Right lobe of liver (tissue), 6 donors: ENCODE results near the gene HOXD9. TPM values are rescaled to one million over a fixed set of nuclear protein-coding genes. Genes with fewer than 3 reads are reported as not detected.

ENCODE experiments used
- ATAC-seq, 4 donors: fragments of 200-7000 bp; cut with Tn5 transposase; one replicate each; pipeline ENCODE4 v1.9.1; 2020; ENCODE audit warnings: mild to moderate bottlenecking in 4 of 4, moderate library complexity in 4 of 4
- DNase-seq, 3 donors: peaks; one replicate each; pipeline ENCODE4 v3.0.0-alpha.2; 2020
- H3K27ac ChIP-seq, 3 donors: fragments of 200-600 bp; one replicate each; pipeline ENCODE4 v1.8.0; 2022
- H3K27me3 ChIP-seq, 2 donors: fragments of 200-600 bp; one replicate each; pipeline ENCODE4 v1.8.0; 2022
- H3K36me3 ChIP-seq, 4 donors: fragments of 200-600 bp; sonication (generic) in 1 of 4; one replicate each; pipeline versions ENCODE4 v1.5.1 to v1.8.0; 2017 to 2022; ENCODE audit warnings: control low read depth in 1 of 4
- H3K4me1 ChIP-seq, 4 donors: fragments of 200-600 bp; sonication (generic) in 1 of 4; one replicate each; pipeline versions ENCODE4 v1.5.1 to v1.8.0; 2017 to 2022; ENCODE audit warnings: control low read depth in 1 of 4
- H3K4me3 ChIP-seq, 3 donors: fragments of 200-600 bp; one replicate each; pipeline ENCODE4 v1.8.0; 2022
- H3K9me3 ChIP-seq, 4 donors: fragments of 200-600 bp; sonication (generic) in 1 of 4; one replicate each; pipeline versions ENCODE4 v1.5.1 to v1.8.0; 2017 to 2022; ENCODE audit warnings: control low read depth in 1 of 4
- CTCF ChIP-seq, 4 donors: fragments of 200-600 bp in 3 of 4; fragments of 450-650 bp in 1 of 4; IDR thresholded peaks; one replicate each; pipeline versions ENCODE4 v1.5.1 to v1.8.0; 2016 to 2022; ENCODE audit warnings: antibody characterized with exemption in 4 of 4, mild to moderate bottlenecking in 2 of 4
- POLR2A ChIP-seq: fragments of 450-650 bp; IDR thresholded peaks from one replicate; pipeline ENCODE4 v1.6.1; 2017; ENCODE audit warnings: antibody characterized with exemption, mild to moderate bottlenecking
- WGBS: methylation state at CpG from one replicate; pipeline ENCODE4 v1.1.6; 2018; ENCODE audit warnings: low coverage, low lambda C conversion rate; ENCODE audit not compliant: insufficient coverage; ENCODE audit errors: missing lambda C conversion rate; 5-methylcytosine and 5-hydroxymethylcytosine counted together
- intact Hi-C, 2 donors: fragments of 100-400 bp; cut with DNase I; formaldehyde crosslinking; loops; one replicate each; pipeline versions ENCODE4 v1.11.2 to v1.14.1; 2022
- total RNA-seq, 6 experiments: library from RNA; depleted of rRNA in 2 of 6; stranded (reverse); fragments of >200 nt in 2 of 6; fragmentation: NEBNext Ultra II Directional in 3 of 6; extraction: Animal tissue kit (Norgen Biotek cat#: 25700) in 3 of 6; gene quantifications; one replicate each; pipeline versions ENCODE4 v1.1.0 to v1.2.4, GENCODE V29; 2016 to 2023
- donor health status: DM: no; HTN: yes; CAD: no.
- donor health status: DM: no; HTN: no; CAD: no.
- donor health status: DM: no; HTN: no; CAD: no.
- donor health status: DM: no; HTN: yes; CAD: no.
- donor health status: DM: no; HTN: yes; CAD: no.

Gene HOXD9
- total RNA-seq, 6 experiments from 2014 or later, result 0.25 TPM; not detected in 5

DNA sequence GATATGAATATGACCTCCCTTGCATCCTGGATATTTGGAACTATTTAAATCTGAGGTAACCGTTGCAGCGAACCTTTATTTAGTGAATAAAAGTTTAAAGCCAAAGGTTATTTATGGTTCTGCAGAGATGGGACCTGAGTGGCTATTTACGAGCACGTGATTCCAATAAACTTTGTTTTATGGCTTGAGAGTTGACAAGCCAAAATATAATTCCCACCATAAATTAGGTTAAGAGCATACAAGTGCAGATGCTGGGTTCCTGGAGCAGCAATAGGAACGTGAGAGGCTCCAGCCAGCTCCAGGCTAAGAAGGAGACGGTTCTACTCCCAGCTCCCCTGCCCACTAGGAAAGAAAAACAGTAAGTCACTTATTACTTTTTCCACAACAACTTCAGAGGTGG is 23.6 kb downstream of the HOXD9 start:
- Histone ChIP-seq H3K27me3 (peaks cover 0 to 44% of the 10 kb centered on the region in 2 donors), H3K4me3 (no peak overlapping the region), H3K27ac (no peak overlapping the region), H3K9me3 (no peaks in the 10 kb centered on the region), H3K36me3 (no peaks in the 10 kb centered on the region), H3K4me1 (no peaks in the 10 kb centered on the region)
- DNase-seq, result no peak
- TF ChIP-seq POLR2A, result no peak
- no peak for TF ChIP-seq CTCF (IDR thresholded peaks at IDR 0.05)
- ATAC-seq, result no peak
- 24% methylated on average over 6 of the region's 6 CpGs for WGBS
- intact Hi-C loops, result loop anchor here (10.0 kb wide), 3 partner anchors 309 to 489 kb away; no protein-coding TSS in a partner anchor

DNA sequence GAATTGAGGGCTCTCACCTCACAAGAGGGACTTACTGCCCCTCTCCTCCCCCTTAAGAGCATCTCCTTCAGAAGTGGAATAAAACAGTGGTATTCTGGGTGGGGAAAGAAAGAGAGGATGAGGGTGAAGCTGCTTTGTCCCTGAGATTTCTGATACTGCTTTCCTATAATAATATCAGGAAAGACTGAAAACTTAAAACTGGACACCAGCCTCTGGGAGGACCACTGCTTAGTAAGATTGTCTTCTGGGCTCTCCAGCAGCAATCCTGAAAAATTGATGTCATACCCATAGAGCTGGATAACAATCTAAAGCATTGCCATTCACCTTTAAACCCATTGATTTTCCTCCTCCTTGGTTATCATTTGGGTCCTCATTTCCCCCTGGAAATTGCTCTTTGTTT is 24.1 kb downstream of the HOXD9 start:
- no peaks in the 10 kb centered on the region for H3K9me3 ChIP-seq
- no peaks in the 10 kb centered on the region for H3K4me1 ChIP-seq
- TF ChIP-seq POLR2A (no peak), CTCF (IDR thresholded peaks at IDR 0.05) (no peak)
- peaks cover 0 to 48% of the 10 kb centered on the region in 2 donors for H3K27me3 ChIP-seq
- intact Hi-C loops, result loop anchor here (10.0 kb wide), 3 partner anchors 308 to 488 kb away; no protein-coding TSS in a partner anchor
- no peaks in the 10 kb centered on the region for H3K36me3 ChIP-seq
- ATAC-seq (no peak), DNase-seq (no peak)
- H3K4me3 ChIP-seq, result no peak overlapping the region
- H3K27ac ChIP-seq, result no peak overlapping the region

DNA sequence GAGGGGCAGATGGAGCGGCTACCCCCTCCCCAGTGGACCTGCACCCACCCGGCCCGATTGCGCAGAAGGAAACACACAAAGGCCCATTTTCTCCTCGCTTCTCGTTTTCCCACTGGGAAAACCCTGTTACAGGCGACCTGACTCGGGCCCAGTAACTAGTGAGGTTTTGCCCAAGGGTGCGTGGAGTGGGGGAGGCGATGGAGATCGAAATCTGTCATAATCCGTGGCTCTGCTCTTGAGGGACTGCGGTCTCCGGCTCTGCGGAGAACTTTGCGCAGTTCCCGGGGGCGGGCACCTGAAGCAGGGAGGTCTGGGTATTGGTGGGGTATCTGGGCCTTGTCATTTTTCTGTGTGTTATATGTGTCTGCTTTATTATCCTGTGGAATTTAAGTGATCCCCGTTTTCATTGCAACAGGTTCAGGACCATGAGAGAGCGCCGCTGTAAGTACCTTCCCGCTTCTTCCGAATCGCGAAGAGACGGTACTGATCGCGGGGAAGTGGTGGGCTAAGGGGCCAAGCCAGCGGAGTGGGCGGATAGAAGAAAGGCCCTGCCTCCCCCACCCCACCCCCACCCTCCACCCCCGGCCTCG is 24.8 kb downstream of the HOXD9 start:
- Histone ChIP-seq H3K27ac (no peak overlapping the region), H3K4me1 (no peaks in the 10 kb centered on the region), H3K27me3 (peaks cover 0 to 51% of the 10 kb centered on the region in 2 donors), H3K9me3 (no peaks in the 10 kb centered on the region), H3K36me3 (no peaks in the 10 kb centered on the region), H3K4me3 (no peak overlapping the region)
- intact Hi-C loops, result loop anchor here (10.0 kb wide), 3 partner anchors 307 to 487 kb away; no protein-coding TSS in a partner anchor
- TF ChIP-seq CTCF (IDR thresholded peaks at IDR 0.05) (no peak), POLR2A (no peak)
- no peak for ATAC-seq
- WGBS, result 10% methylated on average over 8 of the region's 32 CpGs
- no peak for DNase-seq

- Histone ChIP-seq H3K4me1 (no peaks in the 10 kb centered on the region), H3K27me3 (peaks cover 0 to 57% of the 10 kb centered on the region in 2 donors), H3K36me3 (no peaks in the 10 kb centered on the region), H3K4me3 (no peak overlapping the region), H3K27ac (no peak overlapping the region), H3K9me3 (no peaks in the 10 kb centered on the region)
- DNase-seq (no peak), ATAC-seq (no peak)
- TF ChIP-seq POLR2A, result no peak
- WGBS, result 5% methylated on average over 19 of the region's 31 CpGs
- intact Hi-C loops, result loop anchor here (10.0 kb wide), 3 partner anchors 307 to 487 kb away; no protein-coding TSS in a partner anchor
These were observed 25.4 kb downstream of the HOXD9 start for GRCh38 chr2:176147800-176148496.

- no peak for DNase-seq
- intact Hi-C loops, result loop anchor here (10.0 kb wide), 3 partner anchors 306 to 486 kb away; no protein-coding TSS in a partner anchor
- no peak overlapping the region for H3K4me3 ChIP-seq
- TF ChIP-seq POLR2A (no peak), CTCF (IDR thresholded peaks at IDR 0.05) (no peak)
- WGBS, result 18% methylated on average over 9 of the region's 11 CpGs
- H3K36me3 ChIP-seq, result no peaks in the 10 kb centered on the region
- peaks cover 0 to 67% of the 10 kb centered on the region in 2 donors for H3K27me3 ChIP-seq
- H3K27ac ChIP-seq, result no peak overlapping the region
- no peak for ATAC-seq
- no peaks in the 10 kb centered on the region for H3K9me3 ChIP-seq
- no peaks in the 10 kb centered on the region for H3K4me1 ChIP-seq
These were observed 26.4 kb downstream of the HOXD9 start for GRCh38 chr2:176148751-176149421.
